GM19035 (cell line): ENCODE results near the gene BMP8A.
"Not testable (repeated sequence)": the region's sequence is repeated elsewhere in the genome, so short reads cannot be mapped to it uniquely, and the experiment has no call there.

Experiments used
- ATAC-seq: cut with Tn5 transposase; IDR thresholded peaks from one replicate; pipeline ENCODE4 v1.9.1; 2021; ENCODE audit not compliant: unreplicated experiment

The BMP8A gene

GRCh38 chr1:39481289-39481688, 10.1 kb upstream of the BMP8A start:
- ATAC-seq: no peak

GRCh38 chr1:39483276-39483675, 8.2 kb upstream of the BMP8A start:
- no peak for ATAC-seq

- ATAC-seq: no peak
These were observed 6.9 kb upstream of the BMP8A start for GRCh38 chr1:39484564-39484963.

GRCh38 chr1:39485046-39485803, 6.2 kb upstream of the BMP8A start:
- no peak for ATAC-seq

- no peak for ATAC-seq
These were observed 3.4 kb upstream of the BMP8A start for GRCh38 chr1:39488012-39488545.

- ATAC-seq: no peak
These were observed 2.5 kb upstream of the BMP8A start for GRCh38 chr1:39488793-39489566.

- ATAC-seq: no peak
These were observed 1.7 kb upstream of the BMP8A start for GRCh38 chr1:39489567-39490239.

- ATAC-seq: no peak
These were observed 765 bp upstream of the BMP8A start for GRCh38 chr1:39490596-39491145.

GRCh38 chr1:39492118-39493042, 944 bp downstream of the BMP8A start:
- not testable (repeated sequence) for ATAC-seq

- ATAC-seq: not testable (repeated sequence)
These were observed 1.8 kb downstream of the BMP8A start for GRCh38 chr1:39493043-39493810.

GRCh38 chr1:39494671-39495410, 3.4 kb downstream of the BMP8A start:
- ATAC-seq: no peak

- ATAC-seq: not testable (repeated sequence)
These were observed 5.1 kb downstream of the BMP8A start for GRCh38 chr1:39496520-39496919.

GRCh38 chr1:39497585-39497984, 6.1 kb downstream of the BMP8A start:
- no peak for ATAC-seq

- not testable (repeated sequence) for ATAC-seq
These were observed 6.8 kb downstream of the BMP8A start for GRCh38 chr1:39498096-39498710.

- not testable (repeated sequence) for ATAC-seq
These were observed 7.4 kb downstream of the BMP8A start for GRCh38 chr1:39498821-39499220.

GRCh38 chr1:39499668-39500067, 8.2 kb downstream of the BMP8A start:
- ATAC-seq: no peak

- no peak for ATAC-seq
These were observed 9.5 kb downstream of the BMP8A start for GRCh38 chr1:39500862-39501389.

- ATAC-seq: no peak
These were observed 10.2 kb downstream of the BMP8A start for GRCh38 chr1:39501666-39502065.
